H1 (cell line): Measurements from ENCODE around the gene LRRC74A.
A peak's percentile ranks its signal among the peaks of the same experiment; 100 is the strongest.

Experiments
- ATF3 ChIP-seq: IDR thresholded peaks from 2 replicates; pipeline ENCODE4 v1.6.1; 2011; ENCODE audit warnings: low read depth, mild to moderate bottlenecking, low read length; ENCODE audit not compliant: insufficient read depth
- CEBPB ChIP-seq: IDR thresholded peaks from 2 replicates; pipeline ENCODE4 v1.6.1; 2012; ENCODE audit warnings: low read depth, low read length
- CHD2 ChIP-seq: IDR thresholded peaks from 2 replicates; pipeline ENCODE4 v1.6.1; 2012; ENCODE audit warnings: low read length, improper control_type of control experiment
- CTCF ChIP-seq, 3 experiments: IDR thresholded peaks; 1 replicate in 2 of 3; 2 replicates in 1 of 3; pipeline versions ENCODE4 v1.5.1 to v1.6.1; 2011; ENCODE audit warnings: low read length in 3 of 3, mild to moderate bottlenecking in 3 of 3, inconsistent platforms in 2 of 3, low read depth in 1 of 3, moderate library complexity in 1 of 3; ENCODE audit not compliant: insufficient read depth in 1 of 3; ENCODE audit errors: control extremely low read depth in 1 of 3
- EGR1 ChIP-seq: IDR thresholded peaks from 2 replicates; pipeline ENCODE4 v1.6.1; 2011; ENCODE audit warnings: low read depth, low read length, borderline replicate concordance
- EP300 ChIP-seq, 2 experiments: IDR thresholded peaks; 1 replicate in 1 of 2; 2 replicates in 1 of 2; pipeline ENCODE4 v1.6.1; 2011 to 2012; ENCODE audit warnings: low read depth in 2 of 2, low read length in 2 of 2, mild to moderate bottlenecking in 2 of 2, borderline replicate concordance in 1 of 2, inconsistent platforms in 1 of 2, moderate library complexity in 1 of 2
- EZH2 ChIP-seq: fragments of 200-600 bp; sonication (generic); IDR thresholded peaks from 2 replicates; pipeline ENCODE4 v1.7.1; 2012; ENCODE audit warnings: low read depth, mild to moderate bottlenecking, moderate library complexity, low read length, inconsistent platforms; ENCODE audit not compliant: severe bottlenecking
- FOSL1 ChIP-seq: IDR thresholded peaks from 2 replicates; pipeline ENCODE4 v1.6.1; 2011; ENCODE audit warnings: mild to moderate bottlenecking, low read depth, low read length, moderate library complexity; ENCODE audit not compliant: insufficient read depth
- POLR2AphosphoS5 ChIP-seq: IDR thresholded peaks from 2 replicates; pipeline ENCODE4 v1.6.1; 2011; ENCODE audit warnings: low read depth, low read length
- SP1 ChIP-seq: IDR thresholded peaks from 2 replicates; pipeline ENCODE4 v1.6.1; 2011; ENCODE audit warnings: low read depth, low read length
- TEAD4 ChIP-seq: IDR thresholded peaks from 2 replicates; pipeline ENCODE4 v1.6.1; 2012; ENCODE audit warnings: low read depth, low read length, inconsistent platforms, mixed read lengths
- USF2 ChIP-seq: IDR thresholded peaks from 2 replicates; pipeline ENCODE4 v1.6.1; 2011; ENCODE audit warnings: low read length, improper control_type of control experiment

DNA sequence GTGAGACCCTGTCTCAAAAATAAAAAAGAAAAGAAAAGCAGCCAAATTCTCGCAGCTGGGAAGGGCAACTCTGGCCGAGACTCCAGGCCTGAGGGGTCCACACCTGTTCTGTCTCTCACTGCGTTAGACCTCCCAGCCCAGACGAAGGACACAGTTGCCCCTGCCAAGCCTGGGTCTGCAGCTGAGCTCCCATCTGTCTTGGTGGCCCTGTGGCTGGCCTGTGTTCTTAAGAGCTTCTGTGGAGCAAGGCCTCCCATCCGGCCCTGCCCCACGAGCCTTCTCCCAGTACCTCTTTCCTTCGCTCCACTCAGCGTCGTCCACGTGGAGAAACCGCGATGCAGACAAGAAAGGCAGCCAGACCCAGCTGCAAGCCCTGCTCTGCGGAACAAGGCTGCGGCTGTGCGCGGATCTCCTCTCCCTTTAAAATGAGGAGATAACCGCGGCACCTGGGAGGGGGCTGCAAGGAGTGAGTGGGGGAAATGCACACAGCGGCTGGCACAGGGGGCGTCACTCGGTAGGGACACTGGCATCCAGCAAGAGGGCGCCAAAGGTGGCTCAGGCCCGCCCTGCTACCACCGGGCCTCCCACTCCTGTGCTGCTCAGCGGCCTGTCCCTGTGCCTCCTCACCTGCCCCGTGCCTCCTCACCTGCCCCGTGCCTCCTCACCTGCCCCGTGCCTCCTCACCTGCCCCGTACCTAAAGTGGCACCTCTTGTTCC lies 42.4 kb downstream of the LRRC74A start:
- no peak for TF ChIP-seq USF2
- no peak for TF ChIP-seq POLR2AphosphoS5
- no peak for TF ChIP-seq EGR1
- TF ChIP-seq CTCF (IDR thresholded peaks at IDR 0.05; ENCODE audit: control extremely low read depth in 1 of 3, insufficient read depth in 1 of 3, low read depth in 1 of 3, low read length in 3 of 3), result peak; percentile 38 to 50 (median 38); a peak in 3 of 4 replicates
- TF ChIP-seq CHD2, result no peak
- no peak for TF ChIP-seq FOSL1
- TF ChIP-seq EZH2, result no peak
- TF ChIP-seq EP300 (IDR thresholded peaks at IDR 0.05; ENCODE audit: borderline replicate concordance in 1 of 2, low read depth in 2 of 2, low read length in 2 of 2), result no peak
- TF ChIP-seq ATF3, result no peak
- TF ChIP-seq TEAD4, result no peak
- TF ChIP-seq CEBPB, result no peak
- no peak for TF ChIP-seq SP1
